GM12878 (cell line): ENCODE results near the gene CDH18. TPM values are rescaled to one million over a fixed set of nuclear protein-coding genes. Genes with fewer than 3 reads are reported as not detected.

Experiments
- ATAC-seq: fragments of 200-7000 bp; cut with Tn5 transposase; 3 replicates; pipeline ENCODE4 v1.9.1; 2020; ENCODE audit warnings: mild to moderate bottlenecking, moderate library complexity
- BruUV-seq: library from RNA; stranded (reverse); fragments of 400-500 nt; replicated peaks from 2 replicates; lab custom pipeline; 2021; lab: Mats Ljungman, UMichigan
- CTCF ChIA-PET: fragments of 300-600 bp; sonication (Branson Sonifier 250); formaldehyde crosslinking; extraction: SDS; loops from one replicate; lab custom pipeline; 2021; ENCODE audit warnings: inconsistent platforms; lab: Yijun Ruan, JAX
- POLR2A ChIA-PET: fragments of 350-600 bp; formaldehyde crosslinking; extraction: SDS; loops from one replicate; lab custom pipeline; 2021; ENCODE audit warnings: inconsistent platforms; lab: Charles Lee
- RAD21 ChIA-PET: fragments of 300-600 bp; sonication (Branson Sonifier 250); formaldehyde crosslinking; loops from one replicate; lab custom pipeline; 2023; ENCODE audit warnings: antibody characterized with exemption; ENCODE audit not compliant: unreplicated experiment; lab: Charles Lee
- SMC1A ChIA-PET: fragments of 300-600 bp; sonication (Branson Sonifier 250); formaldehyde crosslinking; loops from one replicate; lab custom pipeline; 2023; ENCODE audit not compliant: unreplicated experiment, uncharacterized antibody; lab: Charles Lee
- DNase-seq: peaks from one replicate; pipeline ENCODE4 v3.0.0-alpha.2; 2011; ENCODE audit warnings: low read depth, low spot score
- FAIRE-seq: peaks from 3 replicates; lab custom pipeline; 2011; peaks lifted over from hg19 to GRCh38; lab: Jason Lieb, UNC
- H2AFZ ChIP-seq: 2 replicates; pipeline ENCODE4 v1.6.0; 2011; ENCODE audit warnings: low read depth, low read length, control low read depth; ENCODE audit not compliant: control insufficient read depth
- H3K27ac ChIP-seq: 2 replicates; pipeline ENCODE4 v1.5.1; 2011; ENCODE audit warnings: control low read depth; ENCODE audit not compliant: control insufficient read depth, insufficient read depth
- H3K27me3 ChIP-seq, 2 experiments: replicated peaks in 1 of 2; 2 replicates each; pipeline versions ENCODE4 v1.6.0 to v1.6.1; 2011; ENCODE audit warnings: low read length in 1 of 2; ENCODE audit not compliant: control insufficient read depth in 2 of 2, insufficient read depth in 2 of 2
- H3K36me3 ChIP-seq, 2 experiments: 2 replicates each; pipeline ENCODE4 v1.5.1; 2011; ENCODE audit warnings: low read length in 1 of 2; ENCODE audit not compliant: control insufficient read depth in 2 of 2, insufficient read depth in 2 of 2
- H3K4me1 ChIP-seq: 2 replicates; pipeline ENCODE4 v1.6.1; 2011; ENCODE audit warnings: mild to moderate bottlenecking, low read length, moderate library complexity, mixed read lengths; ENCODE audit not compliant: control insufficient read depth, insufficient read depth
- H3K4me2 ChIP-seq: 2 replicates; pipeline ENCODE4 v1.6.0; 2011; ENCODE audit warnings: control low read depth; ENCODE audit not compliant: control insufficient read depth, insufficient read depth
- H3K4me3 ChIP-seq: fragments of 200-600 bp; sonication (generic); 2 replicates; pipeline ENCODE4 v1.5.1; 2016
- H3K79me2 ChIP-seq: 2 replicates; pipeline ENCODE4 v1.6.0; 2011; ENCODE audit warnings: low read length; ENCODE audit not compliant: control insufficient read depth, insufficient read depth
- H3K9ac ChIP-seq: 2 replicates; pipeline ENCODE4 v1.8.0; 2011; ENCODE audit warnings: low read length, control low read depth, mixed read lengths; ENCODE audit not compliant: control insufficient read depth, insufficient read depth
- H3K9me3 ChIP-seq: replicated peaks from 3 replicates; pipeline ENCODE4 v1.5.1; 2011; ENCODE audit warnings: mild to moderate bottlenecking, low read length; ENCODE audit not compliant: control insufficient read depth, insufficient read depth
- H4K20me1 ChIP-seq: 2 replicates; pipeline ENCODE4 v1.6.0; 2011; ENCODE audit not compliant: control insufficient read depth, insufficient read depth
- CBX3 ChIP-seq: fragments of 200-600 bp; sonication (generic); IDR thresholded peaks from 2 replicates; pipeline ENCODE4 v1.6.1; 2016; ENCODE audit warnings: low read depth, borderline replicate concordance
- CREM ChIP-seq: IDR thresholded peaks from 2 replicates; pipeline ENCODE4 v1.6.1; 2014; ENCODE audit warnings: antibody characterized with exemption, low read depth
- EGR1 ChIP-seq, 2 experiments: IDR thresholded peaks; 1 replicate in 1 of 2; 2 replicates in 1 of 2; pipeline ENCODE4 v1.6.1; 2011 to 2012; ENCODE audit warnings: low read depth in 2 of 2, low read length in 2 of 2, borderline replicate concordance in 1 of 2, mild to moderate bottlenecking in 1 of 2, moderate library complexity in 1 of 2
- HDGF ChIP-seq: fragments of 450-650 bp; IDR thresholded peaks from 2 replicates; pipeline ENCODE4 v1.6.1; 2016; ENCODE audit warnings: antibody characterized with exemption
- IRF4 ChIP-seq: IDR thresholded peaks from 2 replicates; pipeline ENCODE4 v1.6.1; 2011; ENCODE audit warnings: low read depth, low read length
- MTA3 ChIP-seq: IDR thresholded peaks from 2 replicates; pipeline ENCODE4 v1.6.1; 2012; ENCODE audit warnings: low read length, inconsistent platforms, borderline replicate concordance
- PAX5 ChIP-seq: IDR thresholded peaks from 2 replicates; pipeline ENCODE4 v1.6.1; 2011; ENCODE audit warnings: low read depth, low read length, borderline replicate concordance
- POU2F2 ChIP-seq: IDR thresholded peaks from 3 replicates; pipeline ENCODE4 v1.6.1; 2011; ENCODE audit warnings: low read depth, mild to moderate bottlenecking, low read length, borderline replicate concordance
- RFX5 ChIP-seq: IDR thresholded peaks from 2 replicates; pipeline ENCODE4 v1.6.1; 2011; ENCODE audit warnings: low read depth, low read length, improper control_type of control experiment
- SPI1 ChIP-seq: IDR thresholded peaks from 2 replicates; pipeline ENCODE4 v1.6.1; 2011; ENCODE audit warnings: low read depth, mild to moderate bottlenecking, low read length, moderate library complexity, borderline replicate concordance; ENCODE audit not compliant: insufficient read depth
- TCF7 ChIP-seq: IDR thresholded peaks from 2 replicates; pipeline ENCODE4 v1.6.1; 2014; ENCODE audit warnings: antibody characterized with exemption, borderline replicate concordance
- USF1 ChIP-seq: IDR thresholded peaks from 2 replicates; pipeline ENCODE4 v1.6.1; 2011; ENCODE audit warnings: borderline replicate concordance, low read depth, mild to moderate bottlenecking, moderate library complexity, mixed read lengths, low read length; ENCODE audit not compliant: insufficient read depth; ENCODE audit errors: extremely low read length
- YBX1 ChIP-seq: fragments of 450-650 bp; IDR thresholded peaks from 2 replicates; pipeline ENCODE4 v1.6.1; 2016; ENCODE audit warnings: antibody characterized with exemption
- ZBED1 ChIP-seq: IDR thresholded peaks from 2 replicates; pipeline ENCODE4 v1.6.1; 2016; ENCODE audit warnings: borderline replicate concordance
- WGBS: methylation state at CpG from one replicate; pipeline ENCODE4 v1.1.6; 2016; ENCODE audit warnings: low lambda C conversion rate; ENCODE audit not compliant: insufficient replicate concordance, insufficient coverage; ENCODE audit errors: missing lambda C conversion rate; 5-methylcytosine and 5-hydroxymethylcytosine counted together
- in situ Hi-C: fragments of 300-500 bp; cut with MboI; formaldehyde crosslinking; loops from 9 replicates; pipeline ENCODE4 v1.14.3; 2018; ENCODE audit warnings: mixed read lengths
- intact Hi-C: fragments of 100-400 bp; cut with micrococcal nuclease; formaldehyde crosslinking; loops from one replicate; pipeline ENCODE4 v1.14.2; 2022; ENCODE audit not compliant: unreplicated experiment
- polyA plus RNA-seq, 11 experiments: library from polyadenylated mRNA; depleted of rRNA in 4 of 11; unstranded in 6 of 11; stranded (reverse) in 5 of 11; fragments of >200 nt; fragmentation: Nextera tagmentation in 4 of 11; fragmentation: Illumina TruSeq in 1 of 11; extraction: Ambion mirVana in 4 of 11; extraction: Trizol in 1 of 11; gene quantifications; 1 replicate in 1 of 11; 2 replicates in 10 of 11; pipeline versions ENCODE4 v1.2.1 to v1.2.3, GENCODE V29; 2011 to 2016; ENCODE audit warnings: inconsistent platforms in 2 of 11, missing spikeins in 2 of 11, low read depth in 1 of 11
- total RNA-seq, 4 experiments: library from RNA; depleted of rRNA in 3 of 4; stranded (reverse); fragments of >200 nt in 3 of 4; fragmentation: Illumina TruSeq in 1 of 4; extraction: Trizol in 1 of 4; gene quantifications; 2 replicates each; pipeline versions ENCODE4 v1.2.1 to v1.2.3, GENCODE V29; 2013 to 2021

The CDH18 gene
- total and polyA plus RNA-seq, 10 of the 15 experiments (the other 5 are each of a cell fraction or from before 2014, with no cell fraction given): 0.41 TPM; not detected in 9

- no peak for ATAC-seq
- FAIRE-seq: no peak
- 55% methylated on average over 3 of the region's 3 CpGs for WGBS
- ChIA-PET POLR2A (no interaction called here), RAD21 (no interaction called here), CTCF (interaction anchor here (0.5 kb wide), 1 partner anchor 173 kb away, joined by 3 read pairs; no protein-coding TSS in a partner anchor), SMC1A (interaction anchor here (2.0 kb wide), 1 partner anchor 10 kb away, joined by 5 read pairs; no protein-coding TSS in a partner anchor)
- no TSS peak for BruUV-seq
- Histone ChIP-seq H3K9ac (no peak overlapping the region), H3K4me3 (no peak overlapping the region), H4K20me1 (no peaks in the 10 kb centered on the region), H3K9me3 (no peaks in the 10 kb centered on the region), H3K36me3 (no peaks in the 10 kb centered on the region), H3K27ac (no peak overlapping the region), H3K79me2 (no peaks in the 10 kb centered on the region), H3K4me1 (no peaks in the 10 kb centered on the region), H3K4me2 (no peak overlapping the region), H3K27me3 (no peaks in the 10 kb centered on the region), H2AFZ (no peak overlapping the region)
- no peak for DNase-seq
- intact Hi-C loops: no loop called here
- in situ Hi-C loops: no loop called here
- TF ChIP-seq RFX5 (no peak), ZBED1 (no peak), TCF7 (no peak), MTA3 (no peak)
These were observed 499.2 kb downstream of the CDH18 start for GRCh38 chr5:19488786-19489185.

- Histone ChIP-seq H2AFZ (no peak overlapping the region), H3K27me3 (no peaks in the 10 kb centered on the region), H3K4me3 (no peak overlapping the region), H3K4me2 (no peak overlapping the region), H3K9me3 (no peaks in the 10 kb centered on the region), H3K9ac (no peak overlapping the region), H4K20me1 (no peaks in the 10 kb centered on the region), H3K36me3 (no peaks in the 10 kb centered on the region), H3K27ac (no peak overlapping the region), H3K4me1 (no peaks in the 10 kb centered on the region), H3K79me2 (no peaks in the 10 kb centered on the region)
- ChIA-PET RAD21 (no interaction called here), POLR2A (no interaction called here), CTCF (no interaction called here), SMC1A (no interaction called here)
- no TSS peak for BruUV-seq
- FAIRE-seq: no peak
- intact Hi-C loops (no loop called here), in situ Hi-C loops (no loop called here)
- TF ChIP-seq CBX3 (no peak), CREM (no peak), IRF4 (no peak), EGR1 (IDR thresholded peaks at IDR 0.05; ENCODE audit: borderline replicate concordance in 1 of 2, low read depth in 2 of 2, low read length in 2 of 2) (no peak), ZBED1 (no peak), POU2F2 (no peak), YBX1 (no peak), PAX5 (no peak), USF1 (no peak), HDGF (no peak), SPI1 (no peak)
- no peak for DNase-seq
- no peak for ATAC-seq
These were observed 500.5 kb downstream of the CDH18 start for GRCh38 chr5:19487480-19487879.
